Caco-2 (cell line): Measurements from ENCODE around the gene COX4I2. TPM values are rescaled to one million over a fixed set of nuclear protein-coding genes. Genes with fewer than 3 reads are reported as not detected.

ENCODE experiments used
- BruUV-seq: library from RNA; stranded (reverse); fragments of 400-500 nt; replicated peaks from 2 replicates; lab custom pipeline; 2021; lab: Mats Ljungman, UMichigan
- CTCF ChIA-PET: fragments of 300-600 bp; sonication (Branson Sonifier 250); formaldehyde crosslinking; loops from one replicate; lab custom pipeline; 2022; ENCODE audit warnings: antibody characterized with exemption; lab: Charles Lee
- POLR2A ChIA-PET: fragments of 300-600 bp; sonication (Branson Sonifier 250); formaldehyde crosslinking; loops from one replicate; lab custom pipeline; 2022; ENCODE audit warnings: antibody characterized with exemption; lab: Charles Lee
- DNase-seq, 2 experiments: peaks; one replicate each; pipeline versions ENCODE4 v3.0.0 to v3.0.0-alpha.2; 2020 to 2022
- H3K27me3 ChIP-seq: replicated peaks from 2 replicates; pipeline ENCODE4 v1.6.0; 2011; ENCODE audit warnings: low read length; ENCODE audit not compliant: control insufficient read depth, insufficient read depth
- H3K36me3 ChIP-seq: 2 replicates; pipeline ENCODE4 v1.5.1; 2011; ENCODE audit warnings: low read length; ENCODE audit not compliant: control insufficient read depth, insufficient read depth
- H3K4me1 ChIP-seq: fragments of 250-450 bp; sonication (Bioruptor Pico); 2 replicates; pipeline ENCODE4 v1.5.1; 2020; ENCODE audit warnings: mild to moderate bottlenecking
- H3K4me3 ChIP-seq: 2 replicates; pipeline ENCODE4 v1.5.1; 2011; ENCODE audit warnings: low read depth, mild to moderate bottlenecking, control low read depth, low read length
- H3K9me3 ChIP-seq: fragments of 250-450 bp; sonication (Bioruptor Pico); 2 replicates; pipeline ENCODE4 v1.5.1; 2020; ENCODE audit warnings: mild to moderate bottlenecking, moderate library complexity
- H3K27ac Mint-ChIP-seq: one replicate; pipeline ENCODE4 v1.8.0; 2022; ENCODE audit warnings: mixed read lengths; ENCODE audit not compliant: unreplicated experiment
- H3K27me3 Mint-ChIP-seq: one replicate; pipeline ENCODE4 v1.8.0; 2022; ENCODE audit warnings: mixed read lengths; ENCODE audit not compliant: insufficient read depth, unreplicated experiment
- H3K36me3 Mint-ChIP-seq: one replicate; pipeline ENCODE4 v1.8.0; 2022; ENCODE audit warnings: mild to moderate bottlenecking, mixed read lengths; ENCODE audit not compliant: insufficient read depth, unreplicated experiment
- H3K4me1 Mint-ChIP-seq: one replicate; pipeline ENCODE4 v1.8.0; 2022; ENCODE audit warnings: low read depth, mixed read lengths; ENCODE audit not compliant: unreplicated experiment
- H3K4me3 Mint-ChIP-seq: one replicate; pipeline ENCODE4 v1.8.0; 2022; ENCODE audit warnings: mild to moderate bottlenecking, moderate library complexity, mixed read lengths; ENCODE audit not compliant: unreplicated experiment
- H3K9me3 Mint-ChIP-seq: one replicate; pipeline ENCODE4 v1.8.0; 2022; ENCODE audit warnings: mixed read lengths; ENCODE audit not compliant: unreplicated experiment
- intact Hi-C: fragments of 100-400 bp; cut with micrococcal nuclease; formaldehyde crosslinking; loops from one replicate; pipeline ENCODE4 v1.10.0; 2022; ENCODE audit not compliant: unreplicated experiment
- total RNA-seq: library from RNA; stranded (reverse); gene quantifications from 2 replicates; pipeline ENCODE4 v1.2.3, GENCODE V29; 2022
- TF ChIP-seq, protein P1 (sequence below), 2 experiments: fragments of 200-600 bp in 1 of 2; IDR thresholded peaks; 1 replicate in 1 of 2; 2 replicates in 1 of 2; pipeline versions ENCODE4 v1.5.1 to v1.8.0; 2011 to 2022; ENCODE audit warnings: antibody characterized with exemption in 1 of 2, control low read depth in 1 of 2, inconsistent platforms in 1 of 2, low read depth in 1 of 2, low read length in 1 of 2, mild to moderate bottlenecking in 1 of 2, moderate library complexity in 1 of 2; ENCODE audit not compliant: insufficient read depth in 1 of 2, severe bottlenecking in 1 of 2, unreplicated experiment in 1 of 2

Gene COX4I2
- total RNA-seq, 1 experiment from 2014 or later, result not detected

DNA sequence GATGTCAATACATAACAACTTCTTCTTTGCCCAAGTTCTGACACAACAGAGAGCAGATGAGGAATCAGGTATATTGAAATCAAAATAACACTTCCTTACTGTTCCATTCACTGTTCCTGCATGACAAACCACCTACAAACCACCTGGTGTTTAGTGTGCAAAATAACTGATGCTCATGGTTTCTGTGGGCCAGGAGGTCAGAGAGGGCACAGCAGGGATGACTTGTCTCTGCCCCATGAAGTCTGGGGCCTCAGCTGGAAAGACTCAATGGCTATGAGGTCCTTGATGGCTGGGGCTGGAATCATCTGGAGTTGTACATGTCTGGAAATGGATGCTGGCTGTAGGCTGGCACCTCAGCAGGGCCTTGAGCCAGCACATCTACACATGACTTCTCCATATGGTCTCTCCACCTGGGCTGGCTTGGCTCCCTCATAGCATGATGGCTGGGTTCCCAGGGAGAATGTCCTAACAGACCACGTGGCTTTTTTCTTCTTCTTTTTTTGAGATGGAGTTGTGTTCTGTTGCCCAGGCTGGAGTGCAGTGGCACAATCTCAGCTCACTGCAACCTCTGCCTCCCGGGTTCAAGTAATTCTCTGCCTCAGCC lies 7.4 kb upstream of the COX4I2 start:
- H3K4me3 Mint-ChIP-seq, result no peak overlapping the region
- no peaks in the 10 kb centered on the region for H3K27me3 ChIP-seq
- TF ChIP-seq, protein P1, sequence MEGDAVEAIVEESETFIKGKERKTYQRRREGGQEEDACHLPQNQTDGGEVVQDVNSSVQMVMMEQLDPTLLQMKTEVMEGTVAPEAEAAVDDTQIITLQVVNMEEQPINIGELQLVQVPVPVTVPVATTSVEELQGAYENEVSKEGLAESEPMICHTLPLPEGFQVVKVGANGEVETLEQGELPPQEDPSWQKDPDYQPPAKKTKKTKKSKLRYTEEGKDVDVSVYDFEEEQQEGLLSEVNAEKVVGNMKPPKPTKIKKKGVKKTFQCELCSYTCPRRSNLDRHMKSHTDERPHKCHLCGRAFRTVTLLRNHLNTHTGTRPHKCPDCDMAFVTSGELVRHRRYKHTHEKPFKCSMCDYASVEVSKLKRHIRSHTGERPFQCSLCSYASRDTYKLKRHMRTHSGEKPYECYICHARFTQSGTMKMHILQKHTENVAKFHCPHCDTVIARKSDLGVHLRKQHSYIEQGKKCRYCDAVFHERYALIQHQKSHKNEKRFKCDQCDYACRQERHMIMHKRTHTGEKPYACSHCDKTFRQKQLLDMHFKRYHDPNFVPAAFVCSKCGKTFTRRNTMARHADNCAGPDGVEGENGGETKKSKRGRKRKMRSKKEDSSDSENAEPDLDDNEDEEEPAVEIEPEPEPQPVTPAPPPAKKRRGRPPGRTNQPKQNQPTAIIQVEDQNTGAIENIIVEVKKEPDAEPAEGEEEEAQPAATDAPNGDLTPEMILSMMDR (IDR thresholded peaks at IDR 0.05; ENCODE audit: insufficient read depth in 1 of 2, low read depth in 1 of 2, low read length in 1 of 2, severe bottlenecking in 1 of 2, unreplicated experiment in 1 of 2), result no peak
- POLR2A ChIA-PET, result interaction anchor here (1.0 kb wide), 1 partner anchor 9 kb away, joined by 6 read pairs; no protein-coding TSS in a partner anchor
- H3K9me3 Mint-ChIP-seq, result no peaks in the 10 kb centered on the region
- intact Hi-C loops, result no loop called here
- BruUV-seq, result no TSS peak
- no peaks in the 10 kb centered on the region for H3K27me3 Mint-ChIP-seq
- H3K27ac Mint-ChIP-seq, result no peak overlapping the region
- DNase-seq, result no peak
- no peaks in the 10 kb centered on the region for H3K4me1 Mint-ChIP-seq
- H3K36me3 ChIP-seq, result no peaks in the 10 kb centered on the region
- no peaks in the 10 kb centered on the region for H3K36me3 Mint-ChIP-seq
- H3K4me1 ChIP-seq, result peaks cover 9% of the 10 kb centered on the region; the same call in 1 of the 2 replicates
- CTCF ChIA-PET, result interaction anchor here (0.7 kb wide), 1 partner anchor 58 kb away, joined by 9 read pairs; no protein-coding TSS in a partner anchor
- H3K4me3 ChIP-seq, result no peak overlapping the region
- H3K9me3 ChIP-seq, result no peaks in the 10 kb centered on the region

DNA sequence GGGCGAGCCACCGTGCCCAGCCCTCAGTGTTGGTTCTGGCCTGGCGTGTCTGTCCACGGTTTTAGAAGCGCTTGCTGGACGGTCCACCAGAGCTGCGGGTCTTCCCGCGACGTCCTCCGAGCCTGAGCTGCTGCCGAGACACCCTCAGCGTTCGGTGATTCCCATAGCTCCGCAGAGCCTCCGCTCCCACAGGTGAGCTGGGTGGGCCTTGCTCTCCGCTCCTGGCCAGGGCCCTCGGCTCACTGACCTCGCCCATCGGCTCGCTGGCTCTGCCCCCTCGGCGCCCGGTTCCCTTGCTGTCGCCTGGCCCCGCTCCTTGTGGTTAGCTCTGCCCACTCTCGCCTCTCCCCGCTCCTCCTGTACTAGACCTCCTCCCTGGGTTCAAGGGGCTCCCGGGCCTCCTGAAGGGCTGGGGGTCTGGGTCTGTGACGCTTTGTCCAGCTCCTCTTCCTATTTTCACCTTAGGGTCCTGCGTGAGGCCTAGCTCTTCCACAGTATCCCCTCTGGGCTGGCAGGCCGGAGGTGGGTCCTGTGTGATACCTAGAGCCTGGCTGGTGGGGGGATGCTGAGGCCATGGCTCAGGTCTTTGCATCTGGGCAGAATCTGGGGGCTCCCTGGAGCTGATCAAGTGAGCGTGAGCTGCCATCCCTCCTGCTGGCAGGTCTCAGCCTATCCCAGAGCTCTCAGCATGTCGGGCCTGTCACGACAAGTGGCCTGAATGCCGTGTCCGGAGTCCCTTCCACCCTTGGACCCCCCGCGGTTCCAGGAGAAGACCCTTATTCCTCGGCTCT lies 5.0 kb upstream of the COX4I2 start:
- Histone ChIP-seq H3K9me3 (no peaks in the 10 kb centered on the region), H3K4me3 (no peak overlapping the region), H3K27me3 (no peaks in the 10 kb centered on the region), H3K36me3 (no peaks in the 10 kb centered on the region), H3K4me1 (peaks cover 9% of the 10 kb centered on the region; the same call in 1 of the 2 replicates)
- DNase-seq, result no peak
- H3K4me3 Mint-ChIP-seq, result no peak overlapping the region
- H3K9me3 Mint-ChIP-seq, result no peaks in the 10 kb centered on the region
- H3K4me1 Mint-ChIP-seq, result no peaks in the 10 kb centered on the region
- ChIA-PET POLR2A (no interaction called here), CTCF (interaction anchor here (0.7 to 6.5 kb wide), 10 partner anchors 11 to 95 kb away, joined by 3 to 212 read pairs (median 14); partner anchors contain the start of gene BCL2L1)
- TF ChIP-seq, protein P1 (IDR thresholded peaks at IDR 0.05; ENCODE audit: insufficient read depth in 1 of 2, low read depth in 1 of 2, low read length in 1 of 2, severe bottlenecking in 1 of 2, unreplicated experiment in 1 of 2), result no peak
- intact Hi-C loops, result no loop called here
- no peaks in the 10 kb centered on the region for H3K36me3 Mint-ChIP-seq
- no peaks in the 10 kb centered on the region for H3K27me3 Mint-ChIP-seq
- no peak overlapping the region for H3K27ac Mint-ChIP-seq
- BruUV-seq, result no TSS peak

DNA sequence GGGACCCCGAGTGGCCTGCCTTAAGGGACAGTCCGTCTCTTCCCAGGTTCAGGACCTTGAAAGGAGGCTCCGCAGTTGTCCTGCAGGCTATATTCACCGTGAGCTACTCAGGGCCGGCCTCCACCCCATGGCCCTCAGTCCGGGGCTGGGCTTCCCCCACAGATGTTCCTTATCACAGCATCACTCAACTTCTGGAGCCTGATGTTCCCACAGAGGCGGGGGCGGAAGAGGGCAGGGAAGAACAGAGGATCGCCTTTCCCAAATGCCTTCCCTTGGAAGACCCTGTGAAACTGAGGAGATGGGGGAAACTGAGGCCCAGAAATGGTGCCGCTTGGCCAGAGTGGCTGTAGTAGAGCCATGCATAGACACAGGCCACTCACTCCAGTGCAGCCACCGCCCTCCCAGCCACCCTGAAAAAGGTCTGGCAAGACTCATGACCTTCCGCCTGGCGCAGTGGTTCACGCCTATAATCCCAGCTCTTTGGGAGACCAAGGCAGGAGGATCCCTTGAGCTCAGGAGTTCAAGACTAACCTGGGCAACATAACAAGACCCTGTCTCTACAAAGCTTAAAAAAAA lies 4.3 kb upstream of the COX4I2 start:
- Mint-ChIP-seq H3K4me1 (no peaks in the 10 kb centered on the region), H3K36me3 (no peaks in the 10 kb centered on the region), H3K9me3 (no peaks in the 10 kb centered on the region), H3K27me3 (no peaks in the 10 kb centered on the region), H3K4me3 (no peak overlapping the region), H3K27ac (no peak overlapping the region)
- DNase-seq, result no peak
- Histone ChIP-seq H3K27me3 (no peaks in the 10 kb centered on the region), H3K4me1 (peaks cover 9% of the 10 kb centered on the region; the same call in 1 of the 2 replicates), H3K4me3 (no peak overlapping the region), H3K9me3 (no peaks in the 10 kb centered on the region), H3K36me3 (no peaks in the 10 kb centered on the region)
- ChIA-PET POLR2A (interaction anchor here (0.6 to 1.9 kb wide), 4 partner anchors 24 to 90 kb away, joined by 3 to 21 read pairs (median 4); partner anchors contain the start of gene BCL2L1), CTCF (interaction anchor here (0.6 to 6.5 kb wide), 39 partner anchors 9 to 219 kb away, joined by 3 to 212 read pairs (median 7); partner anchors contain the start of genes BCL2L1 and TPX2)
- BruUV-seq, result no TSS peak
- TF ChIP-seq, protein P1 (IDR thresholded peaks at IDR 0.05; ENCODE audit: insufficient read depth in 1 of 2, low read depth in 1 of 2, low read length in 1 of 2, severe bottlenecking in 1 of 2, unreplicated experiment in 1 of 2), result no peak
- intact Hi-C loops, result no loop called here
